Measurements from ENCODE around the gene EIF3M. TPM values are rescaled to one million over a fixed set of nuclear protein-coding genes. Genes with fewer than 3 reads are reported as not detected.

The EIF3M gene
- total RNA-seq, 1 experiment from 2014 or later, result 873 TPM

DNA sequence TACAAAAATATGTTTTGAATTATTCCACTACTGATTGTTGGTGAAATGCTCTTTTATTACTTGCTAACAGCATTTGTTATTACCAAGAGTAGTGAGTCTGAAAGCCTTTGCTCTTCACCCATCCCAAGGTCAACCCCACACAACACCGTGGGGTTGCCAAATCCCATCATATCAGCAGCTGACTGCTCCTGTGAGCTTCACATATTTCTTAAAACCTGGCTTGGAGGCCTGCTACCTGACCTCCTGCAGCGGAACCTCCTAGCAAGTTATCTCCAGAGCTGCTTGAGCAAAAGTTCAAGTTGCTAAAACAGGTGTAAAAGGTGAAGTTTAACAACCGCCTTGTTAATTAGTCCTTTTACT lies 20.1 kb upstream of the EIF3M start:
- DNase-seq, result no peak

GRCh38 chr11:32566517-32566916 lies 17.1 kb upstream of the EIF3M start:
- no peak for DNase-seq
- no peak overlapping the region for H3K9ac ChIP-seq (ENCODE audit: low read length)
- no peaks in the 10 kb centered on the region for H3K36me3 ChIP-seq (ENCODE audit: insufficient read depth, low read length)
- H4K20me1 ChIP-seq (ENCODE audit: insufficient read depth, low read depth, low read length), result no peaks in the 10 kb centered on the region
- no peak overlapping the region for H3K27ac ChIP-seq (ENCODE audit: low read length)
- no peak overlapping the region for H3K4me2 ChIP-seq (ENCODE audit: low read depth, low read length, poor library complexity, severe bottlenecking)
- H3K4me3 ChIP-seq (ENCODE audit: low read length), result no peak overlapping the region
- H3K79me2 ChIP-seq (ENCODE audit: low read length), result no peaks in the 10 kb centered on the region
- H3K27me3 ChIP-seq (ENCODE audit: low read length), result no peaks in the 10 kb centered on the region
- H3K9me3 ChIP-seq (ENCODE audit: low read length), result no peaks in the 10 kb centered on the region
- no peaks in the 10 kb centered on the region for H3K9me2 ChIP-seq (replicated peaks; ENCODE audit: insufficient read depth, low read length)
- no peak overlapping the region for H2AFZ ChIP-seq (ENCODE audit: low read length)
- H3K4me1 ChIP-seq (ENCODE audit: low read length), result no peaks in the 10 kb centered on the region

More for the DNA sequence above, 20.1 kb upstream of the EIF3M start:
- Histone ChIP-seq H3K4me2 (ENCODE audit: low read depth, low read length, poor library complexity, severe bottlenecking) (no peak overlapping the region), H3K9me2 (replicated peaks; ENCODE audit: insufficient read depth, low read length) (no peaks in the 10 kb centered on the region), H3K79me2 (ENCODE audit: low read length) (no peaks in the 10 kb centered on the region), H3K9ac (ENCODE audit: low read length) (no peak overlapping the region), H3K9me3 (ENCODE audit: low read length) (no peaks in the 10 kb centered on the region), H3K27me3 (ENCODE audit: low read length) (no peaks in the 10 kb centered on the region), H3K27ac (ENCODE audit: low read length) (no peak overlapping the region), H3K4me3 (ENCODE audit: low read length) (no peak overlapping the region), H4K20me1 (ENCODE audit: insufficient read depth, low read depth, low read length) (no peaks in the 10 kb centered on the region), H3K36me3 (ENCODE audit: insufficient read depth, low read length) (no peaks in the 10 kb centered on the region), H3K4me1 (ENCODE audit: low read length) (no peaks in the 10 kb centered on the region), H2AFZ (ENCODE audit: low read length) (no peak overlapping the region)

DNA sequence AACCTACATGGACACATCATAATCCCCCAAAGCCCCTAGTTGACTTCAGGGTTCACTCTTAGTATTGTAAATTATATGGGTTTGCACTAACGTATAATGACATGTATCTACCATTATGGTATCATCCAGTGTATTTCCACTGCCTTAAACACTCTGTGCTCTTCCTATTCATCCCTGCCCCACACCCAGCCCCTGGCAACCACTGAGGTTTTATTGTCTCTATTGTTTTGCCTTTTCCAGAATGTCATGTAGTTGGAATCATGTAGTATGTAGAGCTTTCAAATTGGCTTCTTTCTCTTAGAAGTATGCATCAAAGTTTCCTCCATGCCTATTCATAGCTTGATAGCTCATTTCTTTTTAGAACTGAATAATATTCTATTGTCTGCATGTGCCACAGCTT lies 16.5 kb upstream of the EIF3M start:
- Histone ChIP-seq H3K9ac (ENCODE audit: low read length) (no peak overlapping the region), H3K36me3 (ENCODE audit: insufficient read depth, low read length) (no peaks in the 10 kb centered on the region), H4K20me1 (ENCODE audit: insufficient read depth, low read depth, low read length) (no peaks in the 10 kb centered on the region), H3K9me3 (ENCODE audit: low read length) (no peaks in the 10 kb centered on the region), H3K4me2 (ENCODE audit: low read depth, low read length, poor library complexity, severe bottlenecking) (no peak overlapping the region), H2AFZ (ENCODE audit: low read length) (no peak overlapping the region), H3K79me2 (ENCODE audit: low read length) (no peaks in the 10 kb centered on the region), H3K27me3 (ENCODE audit: low read length) (no peaks in the 10 kb centered on the region), H3K4me3 (ENCODE audit: low read length) (no peak overlapping the region), H3K9me2 (replicated peaks; ENCODE audit: insufficient read depth, low read length) (no peaks in the 10 kb centered on the region), H3K4me1 (ENCODE audit: low read length) (no peaks in the 10 kb centered on the region), H3K27ac (ENCODE audit: low read length) (no peak overlapping the region)
- DNase-seq, result no peak

DNA sequence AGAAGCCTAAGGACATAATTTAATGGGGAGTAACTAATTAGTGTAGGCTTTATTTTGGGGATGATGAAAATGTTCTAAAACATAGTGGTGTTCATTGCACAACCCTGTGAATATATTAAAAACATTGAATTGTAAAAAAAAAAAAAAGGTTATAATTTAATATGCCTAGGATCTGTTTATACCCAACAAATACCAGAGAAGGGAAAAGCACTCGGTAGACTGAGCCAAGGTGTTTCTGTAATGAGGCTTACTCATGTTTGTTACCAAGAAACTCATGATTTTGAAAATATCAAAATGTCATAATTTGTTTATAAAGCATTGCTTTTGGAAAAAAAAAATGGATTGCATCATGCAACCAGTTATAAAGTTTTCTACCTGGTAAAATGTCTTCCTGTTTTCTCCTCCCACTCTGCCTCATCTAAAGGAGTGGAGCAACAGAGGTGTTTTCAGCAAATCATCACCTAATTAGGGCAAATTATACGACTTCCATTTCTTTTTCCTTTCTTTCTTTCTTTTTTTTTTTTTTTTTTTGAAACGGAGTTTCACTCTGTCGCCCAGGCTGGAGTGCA lies 14.2 kb upstream of the EIF3M start:
- Histone ChIP-seq H3K4me3 (ENCODE audit: low read length) (no peak overlapping the region), H3K9me3 (ENCODE audit: low read length) (no peaks in the 10 kb centered on the region), H2AFZ (ENCODE audit: low read length) (no peak overlapping the region), H3K4me1 (ENCODE audit: low read length) (peaks cover 3% of the 10 kb centered on the region; the same call in 1 of the 2 replicates), H3K9me2 (replicated peaks; ENCODE audit: insufficient read depth, low read length) (no peaks in the 10 kb centered on the region), H3K79me2 (ENCODE audit: low read length) (no peaks in the 10 kb centered on the region), H3K27me3 (ENCODE audit: low read length) (no peaks in the 10 kb centered on the region), H3K36me3 (ENCODE audit: insufficient read depth, low read length) (no peaks in the 10 kb centered on the region), H3K9ac (ENCODE audit: low read length) (no peak overlapping the region), H4K20me1 (ENCODE audit: insufficient read depth, low read depth, low read length) (no peaks in the 10 kb centered on the region), H3K27ac (ENCODE audit: low read length) (no peak overlapping the region), H3K4me2 (ENCODE audit: low read depth, low read length, poor library complexity, severe bottlenecking) (no peak overlapping the region)
- no peak for DNase-seq

DNA sequence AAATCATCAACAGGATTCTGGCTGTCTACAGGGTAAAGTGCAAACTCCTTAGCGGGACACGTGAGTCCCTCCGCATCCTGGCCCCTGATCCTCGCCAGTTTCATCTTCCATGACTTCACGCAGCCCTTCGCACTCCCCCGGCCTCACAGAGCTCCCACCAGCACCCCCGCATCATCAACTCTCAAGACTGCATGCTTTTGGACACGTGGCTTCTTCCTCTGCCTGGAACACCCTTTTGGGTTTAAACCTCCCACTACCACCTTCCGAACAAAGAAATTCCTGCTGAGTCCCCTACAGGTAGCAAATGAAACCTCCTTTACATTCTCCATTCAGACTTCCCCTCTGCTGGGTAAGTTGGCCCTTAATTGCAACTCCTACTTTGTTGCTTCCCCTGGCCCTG lies 12.6 kb upstream of the EIF3M start:
- no peak overlapping the region for H3K4me2 ChIP-seq (ENCODE audit: low read depth, low read length, poor library complexity, severe bottlenecking)
- no peak overlapping the region for H3K4me3 ChIP-seq (ENCODE audit: low read length)
- H3K9me2 ChIP-seq (replicated peaks; ENCODE audit: insufficient read depth, low read length), result no peaks in the 10 kb centered on the region
- no peaks in the 10 kb centered on the region for H4K20me1 ChIP-seq (ENCODE audit: insufficient read depth, low read depth, low read length)
- no peaks in the 10 kb centered on the region for H3K36me3 ChIP-seq (ENCODE audit: insufficient read depth, low read length)
- H3K4me1 ChIP-seq (ENCODE audit: low read length), result peaks cover 3% of the 10 kb centered on the region; the same call in 1 of the 2 replicates
- no peak overlapping the region for H3K27ac ChIP-seq (ENCODE audit: low read length)
- DNase-seq, result no peak
- H3K27me3 ChIP-seq (ENCODE audit: low read length), result no peaks in the 10 kb centered on the region
- H3K79me2 ChIP-seq (ENCODE audit: low read length), result no peaks in the 10 kb centered on the region
- no peak overlapping the region for H3K9ac ChIP-seq (ENCODE audit: low read length)
- H3K9me3 ChIP-seq (ENCODE audit: low read length), result no peaks in the 10 kb centered on the region
- no peak overlapping the region for H2AFZ ChIP-seq (ENCODE audit: low read length)

GRCh38 chr11:32573228-32573627 lies 10.4 kb upstream of the EIF3M start:
- DNase-seq, result no peak
- Histone ChIP-seq H3K79me2 (ENCODE audit: low read length) (no peaks in the 10 kb centered on the region), H3K9me3 (ENCODE audit: low read length) (no peaks in the 10 kb centered on the region), H3K4me1 (ENCODE audit: low read length) (peaks cover 3% of the 10 kb centered on the region; the same call in 1 of the 2 replicates), H2AFZ (ENCODE audit: low read length) (0 out of 2 replicates have a peak overlapping the region, but pooled peaks have one; percentile 36), H3K9ac (ENCODE audit: low read length) (no peak overlapping the region), H3K27me3 (ENCODE audit: low read length) (no peaks in the 10 kb centered on the region), H3K4me2 (ENCODE audit: low read depth, low read length, poor library complexity, severe bottlenecking) (no peak overlapping the region), H3K4me3 (ENCODE audit: low read length) (no peak overlapping the region), H3K27ac (ENCODE audit: low read length) (no peak overlapping the region), H3K36me3 (ENCODE audit: insufficient read depth, low read length) (no peaks in the 10 kb centered on the region), H3K9me2 (replicated peaks; ENCODE audit: insufficient read depth, low read length) (no peaks in the 10 kb centered on the region), H4K20me1 (ENCODE audit: insufficient read depth, low read depth, low read length) (no peaks in the 10 kb centered on the region)

GRCh38 chr11:32574421-32574820 lies 9.2 kb upstream of the EIF3M start:
- H4K20me1 ChIP-seq (ENCODE audit: insufficient read depth, low read depth, low read length), result no peaks in the 10 kb centered on the region
- no peaks in the 10 kb centered on the region for H3K79me2 ChIP-seq (ENCODE audit: low read length)
- H3K4me3 ChIP-seq (ENCODE audit: low read length), result no peak overlapping the region
- H3K27me3 ChIP-seq (ENCODE audit: low read length), result no peaks in the 10 kb centered on the region
- H3K9ac ChIP-seq (ENCODE audit: low read length), result no peak overlapping the region
- H3K36me3 ChIP-seq (ENCODE audit: insufficient read depth, low read length), result no peaks in the 10 kb centered on the region
- no peak for DNase-seq
- H2AFZ ChIP-seq (ENCODE audit: low read length), result 0 out of 2 replicates have a peak overlapping the region, but pooled peaks have one; percentile 20
- H3K27ac ChIP-seq (ENCODE audit: low read length), result no peak overlapping the region
- no peak overlapping the region for H3K4me2 ChIP-seq (ENCODE audit: low read depth, low read length, poor library complexity, severe bottlenecking)
- H3K9me3 ChIP-seq (ENCODE audit: low read length), result no peaks in the 10 kb centered on the region
- H3K4me1 ChIP-seq (ENCODE audit: low read length), result peaks cover 3% of the 10 kb centered on the region; the same call in 1 of the 2 replicates
- no peaks in the 10 kb centered on the region for H3K9me2 ChIP-seq (replicated peaks; ENCODE audit: insufficient read depth, low read length)

GRCh38 chr11:32575070-32575469 lies 8.6 kb upstream of the EIF3M start:
- Histone ChIP-seq H3K9me3 (ENCODE audit: low read length) (no peaks in the 10 kb centered on the region), H3K27ac (ENCODE audit: low read length) (no peak overlapping the region), H4K20me1 (ENCODE audit: insufficient read depth, low read depth, low read length) (no peaks in the 10 kb centered on the region), H3K27me3 (ENCODE audit: low read length) (no peaks in the 10 kb centered on the region), H3K9me2 (replicated peaks; ENCODE audit: insufficient read depth, low read length) (no peaks in the 10 kb centered on the region), H3K79me2 (ENCODE audit: low read length) (no peaks in the 10 kb centered on the region), H3K4me1 (ENCODE audit: low read length) (peaks cover 3% of the 10 kb centered on the region; the same call in 1 of the 2 replicates), H3K4me2 (ENCODE audit: low read depth, low read length, poor library complexity, severe bottlenecking) (no peak overlapping the region), H3K4me3 (ENCODE audit: low read length) (no peak overlapping the region), H3K36me3 (ENCODE audit: insufficient read depth, low read length) (no peaks in the 10 kb centered on the region), H3K9ac (ENCODE audit: low read length) (no peak overlapping the region), H2AFZ (ENCODE audit: low read length) (no peak overlapping the region)
- no peak for DNase-seq

Measured in Karpas-422 (cell line).